ENCODE data around the gene LY6G6C. TPM values are rescaled to one million over a fixed set of nuclear protein-coding genes. Genes with fewer than 3 reads are reported as not detected.

Gene LY6G6C
- total and polyA plus RNA-seq, 2 donors (not counting 1 experiment from before 2014, with no cell fraction given) = 0.13 TPM; not detected in 1

- DNase-seq = no peak
- Histone ChIP-seq H2AFZ (ENCODE audit: insufficient read depth, low read depth, low read length, poor library complexity, severe bottlenecking) (no peak overlapping the region), H3K4me2 (replicated peaks; ENCODE audit: low read depth, low read length, poor library complexity, severe bottlenecking) (peak overlapping the region; percentile 36), H3K9me3 (ENCODE audit: control extremely low read depth in 1 of 3, control insufficient read depth in 2 of 3, insufficient read depth in 1 of 3, low read length in 2 of 3) (no peaks in the 10 kb centered on the region), H4K20me1 (ENCODE audit: control insufficient read depth, insufficient read depth, low read length, poor library complexity, severe bottlenecking) (no peaks in the 10 kb centered on the region), H3K36me3 (replicated peaks in 1 of 2; ENCODE audit: control extremely low read depth in 1 of 2, control insufficient read depth in 1 of 2, extremely low read depth in 1 of 2, insufficient read depth in 2 of 2, low read length in 1 of 2) (peaks cover 0 to 81% of the 10 kb centered on the region in 2 experiments), H3K27me3 (replicated peaks in 1 of 4; ENCODE audit: control extremely low read depth in 1 of 4, control insufficient read depth in 3 of 4, insufficient read depth in 4 of 4, low read length in 3 of 4) (no peaks in the 10 kb centered on the region), H3K4me1 (ENCODE audit: control insufficient read depth in 2 of 2, insufficient read depth in 2 of 2, low read length in 2 of 2) (peaks cover 10 to 18% of the 10 kb centered on the region in 2 donors), H3K4me3 (ENCODE audit: control extremely low read depth in 1 of 5, extremely low read depth in 1 of 5, insufficient read depth in 1 of 5, low read depth in 2 of 5, low read length in 4 of 5) (no peak overlapping the region), H3K79me2 (ENCODE audit: control insufficient read depth, insufficient read depth, low read length) (no peaks in the 10 kb centered on the region), H3K27ac (ENCODE audit: low read length in 2 of 2) (peak overlapping the region in 1 of 2 donors; percentile 32), H3K9ac (ENCODE audit: low read length) (no peak overlapping the region)
- intact Hi-C loops (cut with micrococcal nuclease) = no loop called here
- WGBS (ENCODE audit: insufficient coverage) = 96% methylated on average over 6 of the region's 11 CpGs
- Mint-ChIP-seq H3K27ac (peak overlapping the region; percentile 56), H3K4me1 (peaks cover 17% of the 10 kb centered on the region), H3K27me3 (no peaks in the 10 kb centered on the region), H3K4me3 (no peak overlapping the region), H3K9me3 (ENCODE audit: insufficient read depth) (no peaks in the 10 kb centered on the region)
- CTCF ChIA-PET = no interaction called here
- ATAC-seq (ENCODE audit: low read depth) = no peak
- TF ChIP-seq CTCF (IDR thresholded peaks at IDR 0.05) = no peak
- POLR2A ChIA-PET = interaction anchor here (0.5 kb wide), 1 partner anchor 160 kb away, joined by 6 read pairs; no protein-coding TSS in a partner anchor
Measured at GRCh38 chr6:31689249-31690110, 32.1 kb downstream of the LY6G6C start.

DNA sequence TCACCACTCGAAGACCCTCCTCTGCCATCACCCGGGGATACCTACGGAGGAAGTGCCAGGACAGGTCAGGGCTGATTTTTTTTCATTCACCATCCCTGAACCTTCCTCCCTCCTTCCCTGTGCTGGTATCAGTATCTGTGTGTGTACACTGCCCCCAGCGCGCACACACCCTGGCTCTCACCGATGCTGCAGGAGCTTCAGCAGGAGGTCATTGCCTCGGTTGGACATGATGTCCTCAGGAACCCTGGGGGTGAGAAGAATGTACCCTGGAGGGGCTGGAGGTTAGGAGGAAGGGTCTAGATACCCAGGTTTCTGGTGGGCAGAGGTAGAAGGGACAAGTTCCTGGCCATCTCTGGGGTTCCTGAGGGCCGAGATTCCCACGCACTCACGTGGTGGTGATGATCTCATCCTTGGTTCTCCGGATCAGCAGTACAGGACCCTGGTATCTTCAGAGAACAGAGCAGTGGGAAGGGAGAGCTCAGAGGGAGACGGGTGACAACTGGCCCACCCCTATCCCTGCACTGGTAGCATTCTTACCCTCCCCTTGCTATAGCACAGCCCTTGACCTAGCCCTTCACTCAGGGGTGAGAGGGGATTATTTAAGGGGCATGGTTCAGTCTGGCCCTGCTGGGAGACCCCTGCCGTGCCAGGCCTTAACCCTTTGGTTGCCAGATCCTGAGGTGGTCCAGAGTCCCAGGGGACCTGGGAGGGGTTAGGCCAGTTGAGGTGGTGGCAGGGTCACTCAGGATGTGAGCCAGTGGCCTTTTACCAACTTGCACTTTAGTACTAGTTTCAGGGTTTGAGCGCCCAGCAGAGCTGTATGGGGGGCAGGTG, 33.5 kb downstream of the LY6G6C start:
- Mint-ChIP-seq H3K27me3 (no peaks in the 10 kb centered on the region), H3K9me3 (ENCODE audit: insufficient read depth) (no peaks in the 10 kb centered on the region), H3K4me3 (no peak overlapping the region), H3K27ac (no peak overlapping the region), H3K4me1 (peaks cover 20% of the 10 kb centered on the region)
- peaks cover 0 to 70% of the 10 kb centered on the region in 2 experiments for H3K36me3 ChIP-seq (replicated peaks in 1 of 2; ENCODE audit: control extremely low read depth in 1 of 2, control insufficient read depth in 1 of 2, extremely low read depth in 1 of 2, insufficient read depth in 2 of 2, low read length in 1 of 2)
- H3K9me3 ChIP-seq (ENCODE audit: control extremely low read depth in 1 of 3, control insufficient read depth in 2 of 3, insufficient read depth in 1 of 3, low read length in 2 of 3) = no peaks in the 10 kb centered on the region
- ATAC-seq (ENCODE audit: low read depth) = no peak
- intact Hi-C loops (cut with micrococcal nuclease) = no loop called here
- no peak overlapping the region for H3K9ac ChIP-seq (ENCODE audit: low read length)
- H2AFZ ChIP-seq (ENCODE audit: insufficient read depth, low read depth, low read length, poor library complexity, severe bottlenecking) = no peak overlapping the region
- H3K79me2 ChIP-seq (ENCODE audit: control insufficient read depth, insufficient read depth, low read length) = no peaks in the 10 kb centered on the region
- CTCF ChIA-PET = no interaction called here
- TF ChIP-seq CTCF (IDR thresholded peaks at IDR 0.05) (no peak), EZH2 (IDR thresholded peaks at IDR 0.05; ENCODE audit: borderline replicate concordance, insufficient read depth, low read depth, low read length, poor library complexity, severe bottlenecking) (no peak)
- H3K4me3 ChIP-seq (ENCODE audit: control extremely low read depth in 1 of 5, extremely low read depth in 1 of 5, insufficient read depth in 1 of 5, low read depth in 2 of 5, low read length in 4 of 5) = no peak overlapping the region
- DNase-seq = no peak
- H4K20me1 ChIP-seq (ENCODE audit: control insufficient read depth, insufficient read depth, low read length, poor library complexity, severe bottlenecking) = no peaks in the 10 kb centered on the region
- H3K27ac ChIP-seq (ENCODE audit: low read length in 2 of 2) = no peak overlapping the region
- 99% methylated on average over 9 of the region's 14 CpGs for WGBS (ENCODE audit: insufficient coverage)
- peaks cover 11 to 22% of the 10 kb centered on the region in 2 donors for H3K4me1 ChIP-seq (ENCODE audit: control insufficient read depth in 2 of 2, insufficient read depth in 2 of 2, low read length in 2 of 2)
- no peaks in the 10 kb centered on the region for H3K27me3 ChIP-seq (replicated peaks in 1 of 4; ENCODE audit: control extremely low read depth in 1 of 4, control insufficient read depth in 3 of 4, insufficient read depth in 4 of 4, low read length in 3 of 4)
- no peak overlapping the region for H3K4me2 ChIP-seq (replicated peaks; ENCODE audit: low read depth, low read length, poor library complexity, severe bottlenecking)
- POLR2A ChIA-PET = no interaction called here
